Effector memory CD8-positive, alpha-beta T cell (primary cell): ENCODE measurements around the gene RNASE13.
"Not testable (repeated sequence)": the region's sequence is repeated elsewhere in the genome, so short reads cannot be mapped to it uniquely, and the experiment has no call there.

Source experiments
- ATAC-seq: fragments of 150-1000 bp; cut with Tn5 transposase; replicated peaks from 2 replicates; pipeline ENCODE4 v1.10.0; 2021; ENCODE audit warnings: mild to moderate bottlenecking, moderate library complexity
- DNase-seq, 3 experiments: peaks; one replicate each; pipeline ENCODE4 v3.0.0; 2021
- H3K27ac Mint-ChIP-seq, 2 donors: one replicate each; pipeline ENCODE4 v1.8.0; 2022; ENCODE audit warnings: mild to moderate bottlenecking in 2 of 2, mixed read lengths in 2 of 2, moderate library complexity in 2 of 2
- H3K27me3 Mint-ChIP-seq, 2 donors: one replicate each; pipeline ENCODE4 v1.8.0; 2022; ENCODE audit warnings: mixed read lengths in 2 of 2
- H3K36me3 Mint-ChIP-seq: one replicate; pipeline ENCODE4 v1.8.0; 2022; ENCODE audit warnings: mild to moderate bottlenecking, moderate library complexity, mixed read lengths; ENCODE audit not compliant: insufficient read depth
- H3K4me1 Mint-ChIP-seq, 2 donors: one replicate each; pipeline ENCODE4 v1.8.0; 2022; ENCODE audit warnings: low read depth in 2 of 2, mixed read lengths in 2 of 2
- H3K4me3 Mint-ChIP-seq, 2 donors: one replicate each; pipeline ENCODE4 v1.8.0; 2022; ENCODE audit warnings: mild to moderate bottlenecking in 2 of 2, mixed read lengths in 2 of 2, moderate library complexity in 2 of 2
- H3K9me3 Mint-ChIP-seq, 2 donors: one replicate each; pipeline ENCODE4 v1.8.0; 2022; ENCODE audit warnings: mixed read lengths in 2 of 2

The RNASE13 gene

GRCh38 chr14:21016413-21017190 lies 18.0 kb downstream of the RNASE13 start:
- Mint-ChIP-seq H3K36me3 (no peaks in the 10 kb centered on the region), H3K27me3 (peaks cover 16 to 21% of the 10 kb centered on the region in 2 donors), H3K9me3 (no peaks in the 10 kb centered on the region), H3K4me1 (no peaks in the 10 kb centered on the region), H3K27ac (peak overlapping the region in 1 of 2 donors; percentile 47), H3K4me3 (no peak overlapping the region)
- no peak for ATAC-seq
- no peak for DNase-seq

DNA sequence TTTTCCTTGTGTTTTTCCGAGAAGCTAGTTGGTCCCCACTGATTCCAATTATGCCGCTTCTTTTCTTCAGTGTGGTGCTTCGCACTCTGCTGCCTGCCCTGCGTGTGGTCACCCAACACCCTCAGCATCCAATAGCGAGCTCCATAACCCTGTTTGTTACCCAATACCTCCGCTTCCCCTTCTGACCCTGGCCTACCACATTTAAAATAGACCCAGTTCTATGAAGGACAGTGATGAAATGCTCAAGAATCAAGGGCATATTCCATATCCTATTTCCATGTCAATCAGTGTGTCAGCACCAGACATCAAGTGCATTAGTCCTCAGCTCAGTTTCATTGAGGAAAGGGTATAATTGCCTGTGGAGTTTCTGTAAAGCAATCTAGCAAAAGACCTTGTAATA lies 19.3 kb downstream of the RNASE13 start:
- no peak for ATAC-seq

GRCh38 chr14:21014761-21015190 lies 19.8 kb downstream of the RNASE13 start:
- ATAC-seq = peak; percentile 82
- Mint-ChIP-seq H3K9me3 (no peaks in the 10 kb centered on the region), H3K4me3 (no peak overlapping the region), H3K27me3 (peaks cover 27 to 31% of the 10 kb centered on the region in 2 donors), H3K4me1 (no peaks in the 10 kb centered on the region), H3K36me3 (no peaks in the 10 kb centered on the region), H3K27ac (no peak overlapping the region)
- DNase-seq = peak; percentile 78 to 84 (median 82)

More for the DNA sequence above, 19.3 kb downstream of the RNASE13 start:
- H3K36me3 Mint-ChIP-seq = no peaks in the 10 kb centered on the region
- no peak overlapping the region for H3K4me3 Mint-ChIP-seq
- no peak for DNase-seq
- no peak overlapping the region for H3K27ac Mint-ChIP-seq
- H3K9me3 Mint-ChIP-seq = no peaks in the 10 kb centered on the region
- no peaks in the 10 kb centered on the region for H3K4me1 Mint-ChIP-seq
- peaks cover 27 to 31% of the 10 kb centered on the region in 2 donors for H3K27me3 Mint-ChIP-seq

DNA sequence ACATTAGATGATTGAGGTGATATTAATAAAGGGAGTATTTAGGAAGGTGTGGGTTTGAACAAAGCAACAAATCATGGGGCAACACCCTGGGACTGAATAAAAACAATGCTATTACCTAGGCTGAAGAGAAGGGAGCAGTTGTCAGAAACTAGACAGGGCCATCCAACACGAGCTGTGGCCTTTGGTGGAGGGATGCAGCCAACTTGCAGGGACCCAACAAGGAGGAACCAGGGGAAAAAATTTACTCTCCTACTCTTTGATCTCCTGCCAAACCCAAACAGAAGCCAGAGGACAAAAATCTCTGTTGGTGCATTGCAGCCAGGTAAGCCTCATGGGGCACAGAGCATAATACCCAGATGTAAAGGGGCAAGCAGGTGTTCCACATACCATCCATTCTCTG lies 23.5 kb downstream of the RNASE13 start:
- Mint-ChIP-seq H3K27ac (no peak overlapping the region), H3K4me3 (no peak overlapping the region), H3K27me3 (peaks cover 27 to 31% of the 10 kb centered on the region in 2 donors), H3K36me3 (no peaks in the 10 kb centered on the region), H3K4me1 (no peaks in the 10 kb centered on the region), H3K9me3 (no peaks in the 10 kb centered on the region)
- DNase-seq = no peak
- ATAC-seq = no peak

- H3K4me1 Mint-ChIP-seq, H3K9me3 Mint-ChIP-seq, H3K4me3 Mint-ChIP-seq, H3K27ac Mint-ChIP-seq, ATAC-seq, DNase-seq, H3K36me3 Mint-ChIP-seq: not testable (repeated sequence)
- peaks cover 27 to 31% of the 10 kb centered on the region in 2 donors for H3K27me3 Mint-ChIP-seq
These were observed 24.9 kb downstream of the RNASE13 start for GRCh38 chr14:21009721-21010120.

- Mint-ChIP-seq H3K27me3 (no peaks in the 10 kb centered on the region), H3K27ac (no peak overlapping the region), H3K4me1 (no peaks in the 10 kb centered on the region)
These were observed 30.7 kb downstream of the RNASE13 start for GRCh38 chr14:21003788-21004346.

GRCh38 chr14:21001218-21001617 lies 33.4 kb downstream of the RNASE13 start:
- peaks cover 0 to 1% of the 10 kb centered on the region in 2 donors for H3K4me1 Mint-ChIP-seq
- DNase-seq (no peak), ATAC-seq (no peak)
- H3K9me3 Mint-ChIP-seq = no peaks in the 10 kb centered on the region
- peak overlapping the region in 1 of 2 donors; percentile 12 for H3K27ac Mint-ChIP-seq
- H3K27me3 Mint-ChIP-seq = no peaks in the 10 kb centered on the region
- no peak overlapping the region for H3K4me3 Mint-ChIP-seq
- H3K36me3 Mint-ChIP-seq = peaks cover 17% of the 10 kb centered on the region

More at GRCh38 chr14:21003788-21004346, 30.7 kb downstream of the RNASE13 start:
- no peak for DNase-seq
- Mint-ChIP-seq H3K9me3 (no peaks in the 10 kb centered on the region), H3K36me3 (no peaks in the 10 kb centered on the region), H3K4me3 (no peak overlapping the region)
- ATAC-seq = no peak

- H3K4me3 Mint-ChIP-seq = no peak overlapping the region
- peak overlapping the region in 1 of 2 donors; percentile 3 for H3K27ac Mint-ChIP-seq
- H3K4me1 Mint-ChIP-seq = peaks cover 0 to 5% of the 10 kb centered on the region in 2 donors
- H3K36me3 Mint-ChIP-seq = peaks cover 33% of the 10 kb centered on the region
- DNase-seq (no peak), ATAC-seq (no peak)
- H3K27me3 Mint-ChIP-seq = no peaks in the 10 kb centered on the region
- no peaks in the 10 kb centered on the region for H3K9me3 Mint-ChIP-seq
These were observed 35.0 kb downstream of the RNASE13 start for GRCh38 chr14:20999591-20999990.

DNA sequence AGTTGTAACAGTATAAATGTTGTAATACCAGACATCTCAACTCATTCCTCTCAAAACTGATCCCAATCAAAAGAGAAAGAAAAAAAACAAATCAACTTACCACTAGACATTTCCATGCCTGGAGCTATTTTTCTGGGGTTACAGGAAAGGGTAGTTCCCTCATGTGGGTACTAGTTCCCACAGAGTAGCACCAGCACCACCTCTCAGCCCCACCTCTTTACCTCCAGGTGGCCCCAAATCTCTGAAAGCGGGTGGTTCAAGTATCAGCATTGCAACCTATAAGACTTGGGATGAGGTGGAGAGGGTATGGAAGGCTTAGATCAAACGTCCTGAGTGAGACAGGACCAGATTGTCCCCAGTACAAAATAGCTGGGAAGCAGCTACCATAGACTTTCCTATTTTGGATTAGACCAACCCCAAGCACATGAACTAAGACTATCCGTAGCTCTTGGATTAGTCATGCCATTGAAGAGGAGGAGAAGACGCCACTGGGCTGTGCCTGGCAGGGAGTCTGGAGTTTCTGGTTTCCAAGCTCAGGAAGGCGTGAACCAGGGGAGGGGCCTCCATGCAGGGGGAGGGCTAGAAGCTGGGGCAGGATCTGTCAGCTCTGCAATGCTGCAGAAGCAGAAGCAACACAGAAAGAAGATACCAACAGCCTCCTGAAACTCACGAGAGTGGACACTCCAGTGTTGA lies 35.8 kb downstream of the RNASE13 start, which contains the start of gene SLC39A2:
Gene SLC39A2 (plus strand): TSS at position 620 of the 693 bp plus-strand sequence. CDS start 154 bp downstream, outside the sequence.
- no peak within 1 kb of the TSS for H3K4me3 Mint-ChIP-seq
- peak within 1 kb of the TSS in 1 of 2 donors; percentile 22 for H3K27ac Mint-ChIP-seq
- peaks cover 2 to 5% of the 10 kb centered on the region in 2 donors for H3K4me1 Mint-ChIP-seq
- H3K27me3 Mint-ChIP-seq = no peaks in the 10 kb centered on the region
- ATAC-seq (no peak), DNase-seq (no peak)
- no peaks in the 10 kb centered on the region for H3K9me3 Mint-ChIP-seq
- H3K36me3 Mint-ChIP-seq = peaks cover 41% of the 10 kb centered on the region

DNA sequence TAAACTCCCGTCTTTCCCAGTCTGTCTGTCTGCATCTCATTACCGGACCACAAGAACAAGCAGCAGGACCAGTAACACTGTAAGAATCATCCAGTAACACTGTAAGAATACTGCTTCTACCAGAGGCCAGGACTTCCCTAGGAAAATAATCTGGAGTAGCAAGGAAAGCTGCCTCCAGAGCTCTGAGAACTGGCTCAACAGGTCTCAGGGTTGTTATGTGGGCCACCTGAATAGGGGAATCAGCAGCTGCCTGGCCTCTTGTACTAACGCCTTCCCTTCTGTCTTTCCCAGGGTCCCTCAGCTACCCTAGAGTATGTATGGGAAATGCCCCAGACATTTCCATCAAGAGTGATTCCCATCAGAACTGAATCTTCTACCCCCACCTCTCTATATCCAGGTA lies 36.5 kb downstream of the RNASE13 start:
- no peak for ATAC-seq
- no peaks in the 10 kb centered on the region for H3K27me3 Mint-ChIP-seq
- H3K27ac Mint-ChIP-seq = peak overlapping the region in 1 of 2 donors; percentile 22
- H3K4me1 Mint-ChIP-seq = peaks cover 4 to 5% of the 10 kb centered on the region in 2 donors
- no peaks in the 10 kb centered on the region for H3K9me3 Mint-ChIP-seq
- DNase-seq = no peak
- peaks cover 47% of the 10 kb centered on the region for H3K36me3 Mint-ChIP-seq
- no peak overlapping the region for H3K4me3 Mint-ChIP-seq

DNA sequence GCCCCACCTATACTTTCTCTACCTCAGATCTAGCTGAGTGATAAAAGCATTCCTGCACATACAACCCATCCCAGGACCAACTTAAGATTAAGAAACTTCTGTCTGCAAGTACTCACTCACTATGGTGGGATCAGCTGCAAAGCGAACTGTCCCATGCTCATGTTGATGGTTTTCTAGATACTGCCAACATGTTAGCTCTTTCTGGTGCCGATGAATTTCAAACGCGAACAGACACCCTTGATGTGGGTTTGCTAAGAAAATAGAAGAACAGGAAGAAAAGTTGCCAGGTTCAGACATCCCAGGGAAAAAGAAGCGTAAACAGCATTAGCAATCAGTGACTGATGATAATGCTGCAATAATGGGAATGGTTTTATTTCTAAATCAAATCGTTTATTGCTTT lies 37.0 kb downstream of the RNASE13 start:
- no peak overlapping the region for H3K4me3 Mint-ChIP-seq
- no peak overlapping the region for H3K27ac Mint-ChIP-seq
- peaks cover 53% of the 10 kb centered on the region for H3K36me3 Mint-ChIP-seq
- no peak for ATAC-seq
- H3K9me3 Mint-ChIP-seq = no peaks in the 10 kb centered on the region
- H3K27me3 Mint-ChIP-seq = no peaks in the 10 kb centered on the region
- no peak for DNase-seq
- peaks cover 4 to 5% of the 10 kb centered on the region in 2 donors for H3K4me1 Mint-ChIP-seq

DNA sequence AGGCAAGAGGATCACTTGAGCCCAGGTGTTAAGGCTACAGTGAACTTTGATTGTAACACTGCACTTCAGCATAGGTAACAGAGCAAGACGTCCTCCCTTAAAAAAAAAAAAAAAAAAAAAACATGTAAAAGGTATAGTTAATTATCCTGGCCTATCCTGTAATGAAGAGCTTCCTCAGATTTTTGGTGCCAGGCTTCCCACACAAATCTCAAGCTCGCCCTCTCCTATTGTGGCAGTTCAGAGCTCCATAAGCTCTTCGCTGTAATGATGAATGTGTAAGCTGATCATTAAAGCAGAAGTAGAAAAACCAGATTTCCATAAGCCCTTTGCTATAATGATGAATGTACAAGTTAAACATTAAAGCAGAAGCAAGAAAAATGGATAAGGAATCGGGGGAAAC lies 37.5 kb downstream of the RNASE13 start:
- peaks cover 58% of the 10 kb centered on the region for H3K36me3 Mint-ChIP-seq
- H3K4me1 Mint-ChIP-seq = peaks cover 4 to 5% of the 10 kb centered on the region in 2 donors
- no peaks in the 10 kb centered on the region for H3K27me3 Mint-ChIP-seq
- H3K9me3 Mint-ChIP-seq = no peaks in the 10 kb centered on the region
- ATAC-seq (no peak), DNase-seq (no peak)
- no peak overlapping the region for H3K27ac Mint-ChIP-seq
- H3K4me3 Mint-ChIP-seq = no peak overlapping the region

DNA sequence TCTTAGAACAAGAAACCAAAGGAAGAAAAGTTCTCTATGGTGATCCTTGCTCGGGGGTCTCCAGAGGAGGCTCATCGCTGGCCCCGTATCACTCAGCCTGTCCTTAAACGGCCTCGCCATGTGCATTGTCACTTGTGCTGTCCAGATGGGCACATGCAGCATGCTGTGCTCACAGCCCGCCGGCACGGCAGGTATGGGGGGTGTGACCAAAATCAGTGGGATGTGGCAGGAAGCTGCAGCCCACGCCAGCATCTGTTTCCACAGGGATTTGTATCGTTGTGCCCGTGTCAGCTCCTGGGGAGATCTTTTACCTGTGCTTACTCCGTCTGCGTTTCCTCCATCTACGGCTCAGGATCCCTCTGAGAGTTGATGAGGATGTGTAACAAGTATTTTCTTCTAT lies 38.1 kb downstream of the RNASE13 start:
- no peak for ATAC-seq
- Mint-ChIP-seq H3K4me3 (no peak overlapping the region), H3K9me3 (no peaks in the 10 kb centered on the region), H3K27ac (no peak overlapping the region), H3K4me1 (peaks cover 8 to 10% of the 10 kb centered on the region in 2 donors), H3K36me3 (peaks cover 64% of the 10 kb centered on the region), H3K27me3 (no peaks in the 10 kb centered on the region)
- DNase-seq = no peak
